HG03175 (cell line): ENCODE data around the gene MUS81.
"Not testable (repeated sequence)": the region's sequence is repeated elsewhere in the genome, so short reads cannot be mapped to it uniquely, and the experiment has no call there.

Experiments
- ATAC-seq: cut with Tn5 transposase; IDR thresholded peaks from one replicate; pipeline ENCODE4 v1.9.1; 2021; ENCODE audit warnings: mild to moderate bottlenecking, moderate library complexity; ENCODE audit not compliant: unreplicated experiment

The MUS81 gene

GRCh38 chr11:65844231-65844872 is 15.9 kb upstream of the MUS81 start:
- no peak for ATAC-seq

GRCh38 chr11:65847746-65848145 is 12.5 kb upstream of the MUS81 start:
- ATAC-seq: no peak

- not testable (repeated sequence) for ATAC-seq
Measured at GRCh38 chr11:65848693-65849092, 11.5 kb upstream of the MUS81 start.

GRCh38 chr11:65849366-65849765 is 10.9 kb upstream of the MUS81 start:
- ATAC-seq: no peak

- no peak for ATAC-seq
Measured at GRCh38 chr11:65849771-65850216, 10.4 kb upstream of the MUS81 start.

GRCh38 chr11:65850217-65851082 is 9.8 kb upstream of the MUS81 start:
- no peak for ATAC-seq

GRCh38 chr11:65851083-65851579 is 9.1 kb upstream of the MUS81 start:
- no peak for ATAC-seq

GRCh38 chr11:65851811-65852507 is 8.3 kb upstream of the MUS81 start:
- ATAC-seq: no peak

- no peak for ATAC-seq
Measured at GRCh38 chr11:65852508-65853245, 7.6 kb upstream of the MUS81 start.

GRCh38 chr11:65853246-65853979 is 6.8 kb upstream of the MUS81 start:
- ATAC-seq: no peak

- no peak for ATAC-seq
Measured at GRCh38 chr11:65854161-65854592, 6.1 kb upstream of the MUS81 start.

GRCh38 chr11:65854852-65855837 is 5.1 kb upstream of the MUS81 start:
- no peak for ATAC-seq

GRCh38 chr11:65855927-65856363 is 4.3 kb upstream of the MUS81 start:
- no peak for ATAC-seq

GRCh38 chr11:65856689-65857499 is 3.3 kb upstream of the MUS81 start:
- ATAC-seq: peak; percentile 13

GRCh38 chr11:65857500-65857852 is 2.8 kb upstream of the MUS81 start:
- ATAC-seq: no peak

- peak; percentile 44 for ATAC-seq
Measured at GRCh38 chr11:65857853-65858680, 2.2 kb upstream of the MUS81 start, which contains the start of gene CFL1. TSS of gene CFL1 (minus strand) at chr11:65858180. CDS start at chr11:65858099, 81 bp downstream.

GRCh38 chr11:65858681-65859087 is 1.5 kb upstream of the MUS81 start:
- no peak for ATAC-seq
